ENCODE data around the gene LRRN3.
"Not testable (repeated sequence)": the region's sequence is repeated elsewhere in the genome, so short reads cannot be mapped to it uniquely, and the experiment has no call there.

Gene LRRN3

DNA sequence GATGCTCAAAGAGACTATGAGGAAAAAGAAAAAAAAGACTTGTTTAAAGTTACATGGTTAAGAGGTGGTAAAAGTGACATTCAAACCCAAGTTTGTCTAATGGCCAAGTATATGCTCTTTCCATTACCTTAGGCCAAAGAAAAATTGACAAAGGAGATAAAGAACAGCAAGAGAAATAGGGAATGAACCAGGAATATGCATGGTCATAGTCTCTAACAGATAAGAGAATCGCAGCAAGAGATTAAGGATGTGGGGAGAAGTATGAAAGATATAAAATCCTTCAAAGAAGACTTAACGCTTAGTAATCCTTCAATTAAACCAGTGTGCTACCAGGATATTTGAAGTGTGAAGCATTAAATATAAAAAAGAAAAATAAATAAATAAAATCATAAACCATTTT is 23.2 kb upstream of the LRRN3 start:
- TF ChIP-seq GABPA (IDR thresholded peaks at IDR 0.05; ENCODE audit: low read depth) = no peak
- H3K27me3 ChIP-seq (ENCODE audit: insufficient read depth, poor library complexity, severe bottlenecking) = no peaks in the 10 kb centered on the region
- H3K27ac ChIP-seq (replicated peaks) = no peak overlapping the region
- no peak overlapping the region for H3K4me3 ChIP-seq (replicated peaks; ENCODE audit: insufficient read depth, low read length)
- no peak for DNase-seq (ENCODE audit: low read depth in 1 of 2, low spot score in 1 of 2)

DNA sequence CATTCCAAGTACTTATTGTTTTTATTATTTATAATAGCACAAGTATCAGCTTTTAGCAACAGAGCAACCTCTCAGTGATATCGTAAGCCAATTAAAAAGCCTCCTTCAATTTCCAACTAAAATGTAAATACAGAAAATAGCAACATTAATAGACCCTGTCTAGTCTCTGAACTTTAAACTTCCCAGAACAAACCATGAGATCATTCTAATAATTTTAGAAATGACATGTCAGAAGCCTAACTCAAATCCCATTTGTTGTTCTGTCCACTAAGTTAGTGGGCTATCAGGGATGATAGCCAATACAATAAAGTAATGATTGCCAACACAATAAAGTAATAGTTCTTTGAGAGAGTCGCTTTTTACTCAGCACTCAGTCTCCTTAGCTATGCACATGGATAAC is 22.3 kb upstream of the LRRN3 start:
- Histone ChIP-seq H3K4me3 (replicated peaks; ENCODE audit: insufficient read depth, low read length) (no peak overlapping the region), H3K27me3 (ENCODE audit: insufficient read depth, poor library complexity, severe bottlenecking) (no peaks in the 10 kb centered on the region), H3K27ac (replicated peaks) (no peak overlapping the region)
- TF ChIP-seq REST (IDR thresholded peaks at IDR 0.05; ENCODE audit: insufficient replicate concordance, low read depth) = no peak
- TF ChIP-seq SPI1 (IDR thresholded peaks at IDR 0.05; ENCODE audit: borderline replicate concordance, low read depth) = no peak
- TF ChIP-seq, protein P1, sequence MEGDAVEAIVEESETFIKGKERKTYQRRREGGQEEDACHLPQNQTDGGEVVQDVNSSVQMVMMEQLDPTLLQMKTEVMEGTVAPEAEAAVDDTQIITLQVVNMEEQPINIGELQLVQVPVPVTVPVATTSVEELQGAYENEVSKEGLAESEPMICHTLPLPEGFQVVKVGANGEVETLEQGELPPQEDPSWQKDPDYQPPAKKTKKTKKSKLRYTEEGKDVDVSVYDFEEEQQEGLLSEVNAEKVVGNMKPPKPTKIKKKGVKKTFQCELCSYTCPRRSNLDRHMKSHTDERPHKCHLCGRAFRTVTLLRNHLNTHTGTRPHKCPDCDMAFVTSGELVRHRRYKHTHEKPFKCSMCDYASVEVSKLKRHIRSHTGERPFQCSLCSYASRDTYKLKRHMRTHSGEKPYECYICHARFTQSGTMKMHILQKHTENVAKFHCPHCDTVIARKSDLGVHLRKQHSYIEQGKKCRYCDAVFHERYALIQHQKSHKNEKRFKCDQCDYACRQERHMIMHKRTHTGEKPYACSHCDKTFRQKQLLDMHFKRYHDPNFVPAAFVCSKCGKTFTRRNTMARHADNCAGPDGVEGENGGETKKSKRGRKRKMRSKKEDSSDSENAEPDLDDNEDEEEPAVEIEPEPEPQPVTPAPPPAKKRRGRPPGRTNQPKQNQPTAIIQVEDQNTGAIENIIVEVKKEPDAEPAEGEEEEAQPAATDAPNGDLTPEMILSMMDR (IDR thresholded peaks at IDR 0.05; ENCODE audit: insufficient read depth, low read length) = no peak
- TF ChIP-seq POLR2AphosphoS5 (IDR thresholded peaks at IDR 0.05; ENCODE audit: low read depth) = no peak
- no peak for TF ChIP-seq GABPA (IDR thresholded peaks at IDR 0.05; ENCODE audit: low read depth)
- DNase-seq (ENCODE audit: low read depth in 1 of 2, low spot score in 1 of 2) = no peak

- Histone ChIP-seq H3K27ac (replicated peaks) (no peak overlapping the region), H3K27me3 (ENCODE audit: insufficient read depth, poor library complexity, severe bottlenecking) (no peaks in the 10 kb centered on the region), H3K4me3 (replicated peaks; ENCODE audit: insufficient read depth, low read length) (no peak overlapping the region)
- no peak for DNase-seq (ENCODE audit: low read depth in 1 of 2, low spot score in 1 of 2)
- TF ChIP-seq GABPA (IDR thresholded peaks at IDR 0.05; ENCODE audit: low read depth) = no peak
- no peak for TF ChIP-seq REST (IDR thresholded peaks at IDR 0.05; ENCODE audit: insufficient replicate concordance, low read depth)
- TF ChIP-seq SPI1 (IDR thresholded peaks at IDR 0.05; ENCODE audit: borderline replicate concordance, low read depth) = no peak
- TF ChIP-seq POLR2AphosphoS5 (IDR thresholded peaks at IDR 0.05; ENCODE audit: low read depth) = no peak
- TF ChIP-seq, protein P1 (IDR thresholded peaks at IDR 0.05; ENCODE audit: insufficient read depth, low read length) = no peak
These were observed 19.4 kb upstream of the LRRN3 start for GRCh38 chr7:111071556-111071955.

GRCh38 chr7:111072658-111073057 is 18.3 kb upstream of the LRRN3 start:
- H3K27me3 ChIP-seq (ENCODE audit: insufficient read depth, poor library complexity, severe bottlenecking); H3K4me3 ChIP-seq (replicated peaks; ENCODE audit: insufficient read depth, low read length); DNase-seq (ENCODE audit: low read depth in 1 of 2, low spot score in 1 of 2); H3K27ac ChIP-seq (replicated peaks): not testable (repeated sequence)

GRCh38 chr7:111074071-111074747 is 16.7 kb upstream of the LRRN3 start:
- H3K27me3 ChIP-seq (ENCODE audit: insufficient read depth, poor library complexity, severe bottlenecking) = no peaks in the 10 kb centered on the region
- H3K4me3 ChIP-seq (replicated peaks; ENCODE audit: insufficient read depth, low read length) = no peak overlapping the region
- no peak overlapping the region for H3K27ac ChIP-seq (replicated peaks)
- DNase-seq (ENCODE audit: low read depth in 1 of 2, low spot score in 1 of 2) = no peak
- TF ChIP-seq, protein P1 (IDR thresholded peaks at IDR 0.05; ENCODE audit: insufficient read depth, low read length) = no peak
- TF ChIP-seq SPI1 (IDR thresholded peaks at IDR 0.05; ENCODE audit: borderline replicate concordance, low read depth) (peak; percentile 21; the same call in 1 of the 2 replicates), POLR2AphosphoS5 (IDR thresholded peaks at IDR 0.05; ENCODE audit: low read depth) (no peak)

Data from HL-60 (cell line).